Measurements from ENCODE around the gene NOTCH4.
"Not testable (repeated sequence)": the region's sequence is repeated elsewhere in the genome, so short reads cannot be mapped to it uniquely, and the experiment has no call there.

Gene NOTCH4

DNA sequence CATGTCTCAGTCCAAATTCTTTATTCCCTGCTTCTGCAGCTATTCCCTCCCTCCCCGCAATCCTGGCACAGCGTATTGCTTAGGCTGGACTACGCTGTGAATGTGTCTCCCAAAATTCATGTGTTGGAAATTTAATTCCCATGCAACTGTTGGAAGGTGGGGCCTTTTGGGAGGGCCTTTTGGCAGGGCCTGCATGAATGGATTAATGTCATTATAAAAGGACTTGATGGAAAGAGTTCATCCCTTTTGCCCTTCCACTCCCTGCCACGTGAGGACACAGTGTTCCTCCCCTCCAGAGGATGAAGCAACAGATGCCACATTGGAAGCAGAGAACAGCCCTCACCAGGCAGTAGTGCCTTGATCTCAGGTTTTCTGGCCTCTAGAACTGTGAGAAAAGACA lies 20.4 kb upstream of the NOTCH4 start:
- Histone ChIP-seq H3K4me3 (ENCODE audit: low read depth, low read length) (peak overlapping the region; percentile 11; the same call in 1 of the 2 replicates), H3K27me3 (ENCODE audit: insufficient read depth, low read depth, severe bottlenecking) (no peaks in the 10 kb centered on the region), H3K27ac (no peak overlapping the region), H3K36me3 (no peaks in the 10 kb centered on the region), H3K9me3 (ENCODE audit: severe bottlenecking) (peaks cover 9% of the 10 kb centered on the region)
- DNase-seq = peak; percentile 54
- TF ChIP-seq, protein P1, sequence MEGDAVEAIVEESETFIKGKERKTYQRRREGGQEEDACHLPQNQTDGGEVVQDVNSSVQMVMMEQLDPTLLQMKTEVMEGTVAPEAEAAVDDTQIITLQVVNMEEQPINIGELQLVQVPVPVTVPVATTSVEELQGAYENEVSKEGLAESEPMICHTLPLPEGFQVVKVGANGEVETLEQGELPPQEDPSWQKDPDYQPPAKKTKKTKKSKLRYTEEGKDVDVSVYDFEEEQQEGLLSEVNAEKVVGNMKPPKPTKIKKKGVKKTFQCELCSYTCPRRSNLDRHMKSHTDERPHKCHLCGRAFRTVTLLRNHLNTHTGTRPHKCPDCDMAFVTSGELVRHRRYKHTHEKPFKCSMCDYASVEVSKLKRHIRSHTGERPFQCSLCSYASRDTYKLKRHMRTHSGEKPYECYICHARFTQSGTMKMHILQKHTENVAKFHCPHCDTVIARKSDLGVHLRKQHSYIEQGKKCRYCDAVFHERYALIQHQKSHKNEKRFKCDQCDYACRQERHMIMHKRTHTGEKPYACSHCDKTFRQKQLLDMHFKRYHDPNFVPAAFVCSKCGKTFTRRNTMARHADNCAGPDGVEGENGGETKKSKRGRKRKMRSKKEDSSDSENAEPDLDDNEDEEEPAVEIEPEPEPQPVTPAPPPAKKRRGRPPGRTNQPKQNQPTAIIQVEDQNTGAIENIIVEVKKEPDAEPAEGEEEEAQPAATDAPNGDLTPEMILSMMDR (IDR thresholded peaks at IDR 0.05; ENCODE audit: low read depth, low read length) = 0 out of 2 replicates have a peak, but pooled peaks have one; percentile 5

DNA sequence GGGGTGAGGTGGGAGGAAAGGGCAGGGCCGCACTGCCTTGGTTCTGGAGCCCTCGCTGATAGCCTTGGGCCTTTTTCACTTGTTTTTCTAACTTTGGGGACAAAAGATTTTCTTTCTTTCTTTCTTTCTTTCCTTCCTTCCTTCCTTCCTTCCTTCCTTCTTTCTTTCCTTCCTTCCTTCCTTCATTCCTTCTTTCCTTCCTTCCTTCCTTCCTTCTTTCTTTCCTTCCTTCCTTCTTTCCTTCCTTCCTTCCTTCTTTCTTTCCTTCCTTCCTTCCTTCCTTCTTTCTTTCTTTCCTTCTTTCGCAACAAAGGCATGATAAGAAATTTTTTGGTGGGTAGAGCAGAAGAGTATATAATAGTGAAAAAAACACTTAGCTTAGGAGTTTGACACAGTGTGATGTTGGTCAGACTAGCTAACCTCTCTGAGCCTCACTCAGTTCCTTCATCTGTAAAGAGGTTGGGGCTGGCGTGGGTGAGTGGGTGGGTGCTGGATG lies 18.5 kb upstream of the NOTCH4 start:
- H3K27me3 ChIP-seq (ENCODE audit: insufficient read depth, low read depth, severe bottlenecking); DNase-seq; H3K36me3 ChIP-seq; H3K4me3 ChIP-seq (ENCODE audit: low read depth, low read length); H3K27ac ChIP-seq; H3K9me3 ChIP-seq (ENCODE audit: severe bottlenecking): not testable (repeated sequence)

DNA sequence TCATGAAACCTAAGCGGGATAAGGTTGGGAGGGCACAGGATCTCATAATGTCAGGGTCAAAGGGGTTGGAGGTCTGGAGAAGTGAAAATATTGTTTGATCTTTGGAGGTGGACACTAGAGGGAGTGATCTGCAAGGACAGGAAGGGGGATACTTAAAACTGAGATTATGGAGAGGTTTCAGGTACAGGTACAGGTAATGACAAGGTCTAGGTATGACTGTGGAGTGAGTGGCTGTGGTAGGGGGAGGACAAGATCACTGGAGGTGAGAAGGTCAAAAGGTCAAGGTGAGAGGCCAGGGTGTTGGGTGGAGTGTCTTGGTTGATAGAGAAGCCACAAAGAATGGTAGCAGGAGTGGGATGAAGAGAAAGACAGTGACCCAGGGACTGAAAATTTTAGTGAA lies 16.8 kb upstream of the NOTCH4 start:
- no peak for DNase-seq
- Histone ChIP-seq H3K27ac (no peak overlapping the region), H3K36me3 (no peaks in the 10 kb centered on the region), H3K27me3 (ENCODE audit: insufficient read depth, low read depth, severe bottlenecking) (peaks cover under 1% of the 10 kb centered on the region), H3K4me3 (ENCODE audit: low read depth, low read length) (no peak overlapping the region), H3K9me3 (ENCODE audit: severe bottlenecking) (no peaks in the 10 kb centered on the region)
- TF ChIP-seq, protein P1 (IDR thresholded peaks at IDR 0.05; ENCODE audit: low read depth, low read length) = no peak

DNA sequence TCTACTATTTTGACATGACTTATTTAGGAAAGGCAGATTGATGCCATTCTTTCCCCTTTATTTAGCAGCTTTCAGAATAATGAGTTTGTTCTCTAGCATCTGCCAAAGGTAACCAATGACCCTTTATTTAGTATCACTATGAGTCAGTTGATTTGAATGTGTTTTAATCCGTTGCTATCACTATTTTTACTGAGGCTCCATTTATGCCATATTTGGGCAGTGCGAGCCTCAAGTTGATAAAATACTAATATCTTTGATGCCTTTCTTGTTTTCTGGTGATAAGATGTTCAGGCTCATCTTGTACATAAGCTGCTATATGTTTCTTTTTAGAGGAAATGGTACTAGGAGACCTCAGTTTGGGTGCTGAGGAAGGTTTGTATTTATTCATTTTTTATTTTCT lies 15.6 kb upstream of the NOTCH4 start:
- Histone ChIP-seq H3K4me3 (ENCODE audit: low read depth, low read length) (no peak overlapping the region), H3K36me3 (no peaks in the 10 kb centered on the region), H3K27ac (no peak overlapping the region), H3K27me3 (ENCODE audit: insufficient read depth, low read depth, severe bottlenecking) (peaks cover 3% of the 10 kb centered on the region), H3K9me3 (ENCODE audit: severe bottlenecking) (no peaks in the 10 kb centered on the region)
- TF ChIP-seq, protein P1 (IDR thresholded peaks at IDR 0.05; ENCODE audit: low read depth, low read length) = no peak
- no peak for DNase-seq

DNA sequence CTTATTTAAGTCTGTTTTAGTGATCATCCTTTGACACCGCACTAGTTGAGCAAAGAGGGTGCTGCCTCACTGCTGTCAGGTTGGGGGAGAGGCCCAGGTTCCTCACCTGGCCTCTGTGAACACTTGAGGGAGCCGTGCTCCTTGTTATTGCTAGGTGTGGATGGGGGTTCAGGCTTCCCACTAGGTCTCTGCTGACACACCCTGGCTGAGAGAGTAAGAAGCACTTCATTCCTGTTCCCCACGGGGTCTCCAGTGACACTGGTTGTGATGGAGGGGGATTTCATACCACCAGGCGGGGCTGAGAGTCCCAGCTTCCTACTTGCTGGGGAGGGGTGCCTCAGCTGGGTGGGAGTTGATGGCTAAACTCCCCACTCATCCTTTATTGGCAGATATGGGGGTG lies 11.1 kb upstream of the NOTCH4 start:
- H3K9me3 ChIP-seq (ENCODE audit: severe bottlenecking) = no peaks in the 10 kb centered on the region
- H3K4me3 ChIP-seq (ENCODE audit: low read depth, low read length) = no peak overlapping the region
- peaks cover 3% of the 10 kb centered on the region for H3K27me3 ChIP-seq (ENCODE audit: insufficient read depth, low read depth, severe bottlenecking)
- H3K27ac ChIP-seq = no peak overlapping the region
- TF ChIP-seq, protein P1 (IDR thresholded peaks at IDR 0.05; ENCODE audit: low read depth, low read length) = peak; percentile 74
- H3K36me3 ChIP-seq = no peaks in the 10 kb centered on the region
- peak; percentile 38 for DNase-seq

DNA sequence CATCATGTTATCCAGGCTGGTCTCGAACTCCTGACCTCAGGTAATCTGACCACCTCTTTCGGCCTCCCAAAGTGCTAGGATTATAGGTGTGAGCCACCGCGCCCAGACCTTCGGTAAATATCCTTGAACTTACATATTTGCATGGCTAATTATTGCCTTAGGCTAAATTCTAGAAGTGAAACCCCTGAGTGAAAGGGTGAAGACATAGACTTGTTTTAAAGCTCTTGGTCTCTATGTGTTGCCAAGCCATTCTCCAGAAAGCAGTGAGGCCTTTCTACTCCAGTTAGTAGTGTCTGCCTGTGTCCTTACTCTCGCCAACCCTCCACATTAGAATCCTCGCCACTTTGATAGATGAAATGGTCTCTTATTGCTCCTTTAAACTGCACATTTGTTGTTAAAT lies 2.6 kb upstream of the NOTCH4 start:
- Histone ChIP-seq H3K36me3 (no peaks in the 10 kb centered on the region), H3K27ac (no peak overlapping the region), H3K4me3 (ENCODE audit: low read depth, low read length) (no peak overlapping the region), H3K9me3 (ENCODE audit: severe bottlenecking) (no peaks in the 10 kb centered on the region), H3K27me3 (ENCODE audit: insufficient read depth, low read depth, severe bottlenecking) (peaks cover 4% of the 10 kb centered on the region)
- TF ChIP-seq, protein P1 (IDR thresholded peaks at IDR 0.05; ENCODE audit: low read depth, low read length) = no peak
- no peak for DNase-seq

Measured in WERI-Rb-1 (cell line).